Left ventricle myocardium superior (tissue), 1 donor: ENCODE results near the gene SLC45A1. TPM values are rescaled to one million over a fixed set of nuclear protein-coding genes. Genes with fewer than 3 reads are reported as not detected.

Experiments used
- ATAC-seq: fragments of 200-7000 bp; cut with Tn5 transposase; one replicate; pipeline ENCODE4 v1.9.1; 2020; ENCODE audit warnings: mild to moderate bottlenecking, moderate library complexity
- DNase-seq: peaks from one replicate; pipeline ENCODE4 v3.0.0-alpha.2; 2020
- intact Hi-C: fragments of 100-400 bp; cut with micrococcal nuclease; formaldehyde crosslinking; loops from one replicate; pipeline ENCODE4 v1.11.0; 2022
- total RNA-seq: library from RNA; stranded (reverse); fragmentation: NEBNext Ultra II Directional; extraction: Animal tissue kit (Norgen Biotek cat#: 25700); gene quantifications from one replicate; pipeline ENCODE4 v1.2.1, GENCODE V29; 2021
- donor health status: DM: no; HTN: yes; CAD: no; lungs with severe emphysema.

The SLC45A1 gene
- total RNA-seq, 1 donor from 2014 or later, result 2.0 TPM

GRCh38 chr1:8361198-8361849, 43.4 kb downstream of the SLC45A1 start:
- ATAC-seq (no peak), DNase-seq (peak; percentile 28)
- intact Hi-C loops, result no loop called here

DNA sequence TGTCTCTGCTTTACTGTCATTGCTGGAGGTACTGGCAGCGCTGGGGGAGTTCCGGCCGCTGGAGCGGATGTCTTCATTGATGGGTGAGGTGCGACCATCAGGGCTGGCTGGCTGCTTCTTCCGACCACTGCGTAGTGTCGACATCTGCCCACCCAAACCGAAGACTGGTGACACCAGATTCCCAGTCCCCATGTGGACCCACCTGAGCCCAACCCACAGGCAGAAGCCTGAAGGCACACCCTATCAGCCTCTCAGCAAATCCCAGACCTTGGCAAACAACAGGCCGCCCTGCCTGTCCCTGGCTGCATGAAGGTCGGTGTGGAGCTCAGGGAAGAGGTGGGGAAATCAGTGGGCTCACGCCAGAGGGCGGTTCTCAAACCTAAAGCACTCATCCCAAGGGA, 44.8 kb downstream of the SLC45A1 start:
- intact Hi-C loops, result no loop called here
- DNase-seq, result peak; percentile 63

GRCh38 chr1:8363186-8363766, 45.4 kb downstream of the SLC45A1 start:
- DNase-seq (peak; percentile 52), ATAC-seq (no peak)
- intact Hi-C loops, result no loop called here

More for the DNA sequence above, 44.8 kb downstream of the SLC45A1 start:
- peak; percentile 31 for ATAC-seq

- DNase-seq (peak; percentile 41), ATAC-seq (no peak)
- intact Hi-C loops, result no loop called here
These were observed 45.9 kb downstream of the SLC45A1 start for GRCh38 chr1:8363767-8364301.

DNA sequence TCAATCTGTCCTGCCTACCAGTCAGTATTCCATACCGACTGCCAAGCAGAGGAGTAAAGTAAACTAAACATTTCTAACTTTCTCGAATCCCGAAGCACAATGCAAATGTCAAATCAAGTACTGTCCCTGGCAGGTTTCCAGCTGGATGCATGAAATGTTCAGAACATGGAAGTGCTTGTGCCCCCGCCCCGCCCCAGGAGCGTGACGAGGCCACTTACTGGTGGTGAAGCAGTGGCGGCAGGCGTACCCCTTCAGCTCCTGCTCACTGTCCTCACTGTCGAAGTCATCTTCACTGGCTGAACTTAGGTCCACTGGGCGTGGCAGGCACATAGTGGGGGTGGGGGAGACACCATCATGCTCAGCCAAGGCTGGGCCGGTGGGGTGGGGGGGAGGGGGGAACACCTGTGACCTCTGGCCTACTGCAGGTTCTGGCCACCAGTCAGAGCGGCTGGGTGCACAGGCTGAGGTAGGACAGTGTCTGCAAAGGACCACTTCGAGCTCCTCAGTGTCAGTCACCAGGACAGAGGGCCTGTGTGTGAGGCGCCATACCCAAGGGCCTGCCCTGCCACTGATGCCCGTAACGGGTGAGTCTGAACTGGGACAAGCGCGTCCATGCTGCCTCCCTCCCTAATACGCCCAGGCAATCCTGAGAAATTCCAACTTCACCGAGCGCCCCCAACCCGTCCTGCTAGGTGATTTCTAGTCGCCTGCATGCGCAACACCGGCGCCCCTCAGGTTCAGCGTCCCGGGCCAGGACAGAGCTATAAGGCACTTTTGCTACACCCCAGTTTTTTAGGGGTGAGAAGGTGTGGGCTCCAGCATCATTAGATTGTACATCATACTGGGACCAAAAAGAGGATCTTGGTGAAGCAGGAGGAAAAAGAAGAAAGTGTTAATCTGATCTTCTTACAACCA, 46.9 kb downstream of the SLC45A1 start:
- peak; percentile 60 for ATAC-seq
- intact Hi-C loops, result no loop called here

GRCh38 chr1:8365661-8366362, 47.9 kb downstream of the SLC45A1 start:
- peak; percentile 4 for ATAC-seq
- intact Hi-C loops, result no loop called here
- peak; percentile 39 for DNase-seq

More for the DNA sequence above, 46.9 kb downstream of the SLC45A1 start:
- DNase-seq, result peak; percentile 82

DNA sequence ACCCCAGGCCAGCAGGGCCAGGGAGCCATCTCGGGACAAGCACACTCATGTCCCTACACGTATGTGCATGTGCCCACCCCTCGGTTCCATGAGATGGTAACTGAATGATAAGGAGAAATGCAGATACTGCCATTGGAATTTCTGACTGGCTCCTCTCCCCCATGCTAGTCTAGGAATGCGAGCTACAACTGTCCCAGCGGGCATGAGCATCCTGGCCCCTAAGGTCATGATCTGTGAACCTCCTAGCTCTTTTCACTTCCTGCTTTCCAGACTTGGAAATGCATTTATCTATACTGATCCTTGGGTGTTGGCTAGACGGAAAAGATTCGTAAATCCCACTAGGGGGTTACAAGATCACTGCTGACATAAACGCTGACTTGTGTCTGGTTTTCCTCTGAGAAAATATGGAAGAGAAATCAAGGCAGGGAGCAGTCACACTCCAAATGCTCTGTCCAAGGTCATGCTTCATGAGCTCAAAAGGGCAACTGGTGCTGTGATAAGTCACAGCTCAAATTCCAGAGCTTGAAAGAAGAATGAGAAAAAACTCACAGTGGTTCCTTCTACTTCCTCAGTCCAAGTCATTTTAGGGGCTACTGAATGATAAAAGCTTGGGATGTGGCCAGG, 49.8 kb downstream of the SLC45A1 start:
- ATAC-seq, result no peak
- DNase-seq, result peak; percentile 20
- intact Hi-C loops, result no loop called here

- intact Hi-C loops, result no loop called here
- ATAC-seq, result no peak
These were observed 51.2 kb downstream of the SLC45A1 start for GRCh38 chr1:8368956-8369639.

GRCh38 chr1:8370046-8370881, 52.4 kb downstream of the SLC45A1 start:
- DNase-seq (no peak), ATAC-seq (no peak)
- intact Hi-C loops, result loop anchor here (5.0 kb wide), 1 partner anchor 37 kb away; no protein-coding TSS in a partner anchor

More at GRCh38 chr1:8368956-8369639, 51.2 kb downstream of the SLC45A1 start:
- no peak for DNase-seq

DNA sequence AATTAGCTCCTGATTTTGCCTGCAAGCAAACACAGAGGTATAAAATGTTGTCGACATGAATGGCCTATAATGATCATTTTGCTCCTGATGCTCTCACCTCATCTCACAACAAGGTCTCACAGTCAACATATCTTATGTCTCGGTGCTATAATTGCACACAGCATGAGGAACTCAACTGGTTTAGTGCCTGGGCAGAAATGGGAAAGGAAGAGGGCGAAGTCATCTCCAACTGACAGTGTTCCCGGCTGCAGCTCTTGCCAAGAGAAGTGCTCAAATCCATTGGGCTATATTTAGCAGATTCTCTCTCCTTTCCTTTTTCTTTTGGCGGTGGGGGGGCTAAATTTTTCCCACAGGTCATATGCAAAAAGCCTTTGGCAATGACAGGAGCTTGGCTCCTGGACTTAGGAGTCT, 53.0 kb downstream of the SLC45A1 start:
- DNase-seq, result peak; percentile 56
- ATAC-seq, result peak; percentile 60

GRCh38 chr1:8371372-8371991, 53.6 kb downstream of the SLC45A1 start:
- DNase-seq (peak; percentile 34), ATAC-seq (peak; percentile 1)
- intact Hi-C loops, result loop anchor here (5.0 kb wide), 1 partner anchor 36 kb away; no protein-coding TSS in a partner anchor

More for the DNA sequence above, 53.0 kb downstream of the SLC45A1 start:
- intact Hi-C loops, result loop anchor here (5.0 kb wide), 1 partner anchor 36 kb away; no protein-coding TSS in a partner anchor

GRCh38 chr1:8373125-8373524, 55.2 kb downstream of the SLC45A1 start:
- intact Hi-C loops, result loop anchor here (5.0 kb wide), 1 partner anchor 34 kb away; no protein-coding TSS in a partner anchor
- DNase-seq (no peak), ATAC-seq (no peak)

DNA sequence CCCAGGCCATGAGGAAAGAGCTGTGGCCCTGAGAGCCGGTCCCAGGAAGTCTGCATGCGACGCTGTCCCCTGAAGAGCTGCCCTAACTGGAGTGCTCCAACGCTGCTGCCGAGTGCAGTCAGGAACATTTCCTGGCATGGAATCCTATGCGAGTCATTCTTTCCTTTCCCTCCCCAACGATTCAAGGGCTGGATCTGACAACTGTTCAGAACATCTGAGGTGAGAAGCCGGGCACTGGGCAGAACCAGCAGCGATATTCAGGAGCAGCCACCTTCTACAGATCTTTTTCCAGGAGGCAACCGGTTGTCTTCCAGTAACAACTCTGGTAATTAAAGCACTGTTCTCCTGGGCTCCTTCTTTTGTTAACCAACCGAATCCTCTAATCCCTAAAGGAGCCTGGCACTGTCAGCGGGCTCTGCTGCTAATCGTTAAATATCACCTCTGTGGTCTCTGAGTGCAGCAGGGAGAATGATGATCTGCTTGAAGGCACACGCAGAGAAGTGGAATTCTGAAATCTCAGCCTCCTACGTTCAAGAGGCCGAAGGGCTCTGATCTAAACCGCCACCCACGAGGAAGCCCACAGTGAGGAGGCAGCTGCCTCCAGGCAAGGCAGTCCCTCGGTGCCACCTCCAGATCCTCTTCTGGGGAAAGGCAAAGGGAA, 55.8 kb downstream of the SLC45A1 start:
- ATAC-seq (peak; percentile 83), DNase-seq (peak; percentile 80)
- intact Hi-C loops, result loop anchor here (5.0 kb wide), 1 partner anchor 34 kb away; no protein-coding TSS in a partner anchor

- DNase-seq (peak; percentile 42), ATAC-seq (peak; percentile 1)
These were observed 56.4 kb downstream of the SLC45A1 start for GRCh38 chr1:8374356-8374755.

GRCh38 chr1:8374812-8375211, 56.9 kb downstream of the SLC45A1 start:
- no peak for ATAC-seq
- no peak for DNase-seq
- intact Hi-C loops, result loop anchor here (5.0 kb wide), 1 partner anchor 32 kb away; no protein-coding TSS in a partner anchor

More at GRCh38 chr1:8374356-8374755, 56.4 kb downstream of the SLC45A1 start:
- intact Hi-C loops, result loop anchor here (5.0 kb wide), 1 partner anchor 33 kb away; no protein-coding TSS in a partner anchor
